HG03442 (cell line): ENCODE results near the gene SLC22A31.

ENCODE experiments used
- ATAC-seq: cut with Tn5 transposase; IDR thresholded peaks from one replicate; pipeline ENCODE4 v1.9.1; 2021; ENCODE audit warnings: mild to moderate bottlenecking, moderate library complexity; ENCODE audit not compliant: unreplicated experiment

SLC22A31 gene

GRCh38 chr16:89152831-89153700 is 47.3 kb downstream of the SLC22A31 start:
- ATAC-seq: no peak

- no peak for ATAC-seq
Observed at GRCh38 chr16:89150981-89151380, 49.4 kb downstream of the SLC22A31 start.

GRCh38 chr16:89150090-89150835 is 50.1 kb downstream of the SLC22A31 start:
- ATAC-seq: no peak

DNA sequence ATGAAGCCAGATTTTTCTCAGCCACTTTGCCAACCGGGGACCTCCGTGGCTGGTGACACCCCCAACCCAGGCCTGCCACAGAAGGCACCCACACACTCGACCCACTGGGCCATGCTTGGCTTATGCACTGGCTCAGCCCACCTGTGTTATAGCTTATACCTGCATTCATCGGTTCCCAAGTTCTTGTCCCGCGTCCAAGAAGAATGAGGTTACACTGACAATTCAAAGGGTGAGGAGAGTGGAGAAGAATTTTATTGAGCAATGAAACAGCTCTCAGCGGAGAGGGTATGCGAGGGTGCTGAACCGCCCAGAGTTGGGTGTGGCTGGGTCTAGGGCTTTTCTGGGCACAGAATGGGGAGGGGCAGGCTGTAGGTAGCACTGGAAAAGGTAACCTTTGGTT is 51.0 kb downstream of the SLC22A31 start:
- ATAC-seq: no peak

- no peak for ATAC-seq
Observed at GRCh38 chr16:89147085-89147817, 53.1 kb downstream of the SLC22A31 start.

GRCh38 chr16:89146211-89147005 is 53.9 kb downstream of the SLC22A31 start:
- no peak for ATAC-seq
